ENCODE data around the gene TSGA10IP.
"Not testable (repeated sequence)": the region's sequence is repeated elsewhere in the genome, so short reads cannot be mapped to it uniquely, and the experiment has no call there.

TSGA10IP gene

DNA sequence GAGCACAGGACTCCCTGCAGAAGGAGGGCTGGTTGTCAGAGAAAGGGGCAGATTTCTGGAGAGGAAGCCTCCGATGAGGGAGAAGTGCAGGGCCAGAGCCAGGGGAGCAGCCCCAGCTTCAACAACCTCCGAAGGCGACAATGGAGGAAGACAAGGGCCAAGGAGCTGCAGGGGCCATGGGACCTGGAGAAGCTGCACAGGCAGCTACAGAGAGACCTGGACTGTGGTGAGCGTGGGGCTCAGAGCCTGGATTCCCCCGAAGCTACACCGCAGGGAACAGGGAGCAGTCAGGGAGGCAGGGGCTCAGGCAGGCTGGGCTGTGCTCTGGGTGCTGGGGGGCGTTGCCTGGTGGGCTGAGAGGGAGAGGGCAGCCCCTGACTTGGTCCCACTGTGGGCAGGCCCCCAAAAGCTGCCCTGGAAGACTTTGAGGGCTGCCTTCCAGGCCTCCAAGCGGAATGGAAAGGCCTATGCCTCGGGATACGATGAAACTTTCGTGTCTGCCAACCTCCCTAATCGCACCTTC is 2.4 kb downstream of the TSGA10IP start:
- no peak for DNase-seq (ENCODE audit: low read depth)

DNA sequence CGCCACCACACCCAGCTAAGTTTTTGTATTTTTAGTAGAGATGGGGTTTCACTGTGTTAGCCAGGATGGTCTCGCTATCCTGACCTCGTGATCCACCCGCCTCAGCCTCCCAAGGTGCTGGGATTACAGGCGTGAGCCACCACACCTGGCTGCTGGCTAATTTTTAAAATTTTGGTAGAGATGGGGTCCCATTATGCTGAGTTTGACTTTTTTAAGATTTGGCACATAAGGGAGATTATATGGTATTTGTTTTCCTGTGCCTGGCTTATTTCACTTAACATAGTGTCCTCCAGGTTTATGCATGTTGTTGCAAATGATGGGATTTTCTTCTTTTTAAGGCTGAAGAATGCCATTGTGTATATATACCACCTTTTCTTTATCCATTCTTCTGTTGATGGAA is 5.4 kb downstream of the TSGA10IP start:
- not testable (repeated sequence) for DNase-seq (ENCODE audit: low read depth)

- DNase-seq (ENCODE audit: low read depth) = not testable (repeated sequence)
Observed at GRCh38 chr11:65951641-65952040, 6.4 kb downstream of the TSGA10IP start.

DNA sequence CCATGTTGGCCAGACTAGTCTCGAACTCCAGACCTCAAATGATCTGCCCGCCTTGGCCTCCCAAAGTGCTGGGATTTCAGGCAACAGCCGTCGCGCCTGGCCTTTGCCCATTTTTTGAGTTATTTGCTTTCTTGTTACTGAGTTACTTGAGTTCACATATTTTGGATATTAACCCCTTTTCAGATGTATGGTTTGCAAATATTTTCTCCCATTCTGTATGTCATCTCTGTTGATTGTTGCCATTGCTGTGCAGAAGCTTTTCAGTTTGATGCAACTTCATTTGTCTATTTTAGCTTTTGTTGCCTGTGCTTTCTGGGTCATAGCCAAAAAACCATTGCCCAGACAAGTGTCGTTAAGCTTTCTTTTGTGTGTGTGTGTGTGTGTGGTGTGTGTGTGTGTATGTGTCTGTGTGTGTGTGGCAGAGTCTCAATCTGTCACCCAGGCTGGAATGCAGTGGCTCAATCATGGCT is 6.8 kb downstream of the TSGA10IP start:
- DNase-seq (ENCODE audit: low read depth) = no peak

DNA sequence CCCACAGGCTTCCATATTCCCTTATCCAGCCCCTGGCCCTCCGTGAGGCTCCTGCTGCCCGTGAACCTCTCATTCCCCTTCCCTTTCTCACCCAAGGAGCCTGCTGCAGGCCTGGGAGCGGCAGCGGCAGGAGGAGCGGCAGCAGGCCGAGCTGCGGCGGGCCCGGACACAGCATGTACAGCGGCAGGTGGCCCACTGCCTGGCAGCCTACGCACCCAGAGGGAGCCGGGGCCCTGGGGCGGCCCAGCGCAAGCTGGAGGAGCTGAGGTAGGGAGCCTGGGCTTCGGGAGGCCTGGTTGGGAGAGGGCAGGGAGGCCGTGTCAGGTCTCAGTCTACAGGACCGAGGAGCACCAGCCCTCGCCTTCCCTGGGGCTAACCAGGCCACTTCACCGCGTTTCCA is 8.2 kb downstream of the TSGA10IP start:
- DNase-seq (ENCODE audit: low read depth) = no peak

GRCh38 chr11:65954771-65955170 is 9.5 kb downstream of the TSGA10IP start:
- DNase-seq (ENCODE audit: low read depth) = no peak

DNA sequence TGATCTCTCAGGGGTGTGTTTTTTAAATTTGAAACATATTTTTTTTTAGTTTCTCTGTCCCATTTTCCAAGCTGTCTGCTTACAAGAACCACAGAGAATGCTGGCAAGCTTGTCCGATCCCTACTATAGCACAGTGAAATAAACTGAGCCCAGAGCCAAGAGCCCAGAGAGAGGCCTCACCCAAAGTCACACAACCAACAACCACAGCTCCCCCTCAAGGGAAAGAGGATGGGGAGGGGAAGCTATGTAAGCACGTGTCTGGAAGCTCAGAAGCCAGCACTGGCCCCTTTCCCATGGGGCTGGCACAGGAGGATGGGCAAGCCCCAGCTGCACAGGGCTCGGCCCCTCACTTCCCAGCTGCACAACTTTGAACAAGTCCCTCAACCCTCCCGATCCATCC is 13.0 kb downstream of the TSGA10IP start:
- no peak for DNase-seq (ENCODE audit: low read depth)

- DNase-seq (ENCODE audit: low read depth) = no peak
Observed at GRCh38 chr11:65958774-65959420, 13.6 kb downstream of the TSGA10IP start.

GRCh38 chr11:65960824-65961266 is 15.6 kb downstream of the TSGA10IP start:
- no peak for DNase-seq (ENCODE audit: low read depth)

DNA sequence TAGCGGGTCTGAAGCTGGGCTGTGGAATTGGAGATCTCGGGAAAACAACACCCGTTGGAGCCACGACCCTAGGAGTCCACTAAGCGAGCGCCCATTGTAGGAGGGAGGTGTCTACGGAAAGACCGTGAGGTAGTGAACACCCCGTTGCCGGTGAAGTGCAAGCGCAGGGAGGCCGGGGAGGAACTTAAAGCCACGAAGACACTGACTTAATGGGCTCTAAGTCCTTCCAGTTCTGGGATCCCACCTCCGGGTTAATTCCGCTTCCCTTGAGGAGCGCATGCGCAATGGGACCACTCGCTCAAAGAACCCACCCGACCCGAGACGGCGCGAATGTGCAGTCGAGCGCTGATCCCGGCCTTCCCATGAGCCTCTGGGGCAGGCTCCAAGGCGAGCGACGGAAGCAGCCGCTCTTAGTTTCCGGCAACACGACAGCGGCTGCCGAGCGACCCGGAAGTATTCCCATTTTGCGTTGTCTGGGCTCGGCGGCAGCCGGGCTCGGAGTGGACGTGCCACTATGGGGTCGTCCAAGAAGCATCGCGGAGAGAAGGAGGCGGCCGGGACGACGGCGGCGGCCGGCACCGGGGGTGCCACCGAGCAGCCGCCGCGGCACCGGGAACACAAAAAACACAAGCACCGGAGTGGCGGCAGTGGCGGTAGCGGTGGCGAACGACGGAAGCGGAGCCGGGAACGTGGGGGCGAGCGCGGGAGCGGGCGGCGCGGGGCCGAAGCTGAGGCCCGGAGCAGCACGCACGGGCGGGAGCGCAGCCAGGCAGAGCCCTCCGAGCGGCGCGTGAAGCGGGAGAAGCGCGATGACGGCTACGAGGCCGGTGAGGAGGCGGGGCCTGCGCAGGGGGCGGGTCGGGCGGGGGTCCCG is 16.2 kb downstream of the TSGA10IP start, which contains the start of gene SART1:
SART1 (plus strand) TSS at position 468 of the 874 bp plus-strand sequence; CDS start at position 515, 47 bp downstream.
- DNase-seq (ENCODE audit: low read depth) = peak; percentile 81

DNA sequence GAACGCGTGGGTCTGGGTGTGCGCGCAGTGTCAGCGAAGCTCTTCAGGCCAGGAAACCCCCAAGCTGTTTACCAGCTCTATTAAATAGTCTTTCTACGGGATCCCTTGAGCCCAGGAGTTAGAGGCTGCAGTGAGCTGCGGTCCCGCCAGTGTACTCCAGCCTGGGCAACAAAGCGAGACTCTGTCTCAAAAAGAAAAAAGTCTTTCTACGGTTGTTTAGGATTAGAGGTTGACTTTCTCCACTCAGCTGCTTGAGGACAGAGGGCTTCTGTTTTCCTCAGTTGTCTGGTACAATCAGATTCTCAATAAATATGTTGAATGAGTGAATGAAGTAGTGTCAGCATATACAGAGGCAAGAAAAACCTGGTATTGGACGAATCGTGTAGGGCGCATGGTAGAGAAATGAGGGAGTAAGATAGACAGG is 16.9 kb downstream of the TSGA10IP start:
- DNase-seq (ENCODE audit: low read depth) = no peak

DNA sequence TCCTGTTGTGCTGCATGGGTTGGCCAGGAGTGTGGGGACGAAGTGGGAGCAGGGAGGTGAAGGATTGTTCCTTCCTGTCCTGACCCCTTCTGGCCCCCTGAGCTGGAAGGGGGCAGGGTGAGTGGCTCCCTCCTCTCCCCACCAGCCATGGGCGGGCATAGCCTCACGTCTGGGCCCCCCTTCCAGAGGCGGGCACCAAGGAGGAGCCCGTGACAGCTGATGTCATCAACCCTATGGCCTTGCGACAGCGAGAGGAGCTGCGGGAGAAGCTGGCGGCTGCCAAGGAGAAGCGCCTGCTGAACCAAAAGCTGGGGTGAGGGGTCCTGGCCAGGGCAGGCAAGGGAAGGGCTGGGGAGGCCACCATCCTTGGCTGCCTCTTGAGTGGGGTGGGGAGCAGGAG is 19.6 kb downstream of the TSGA10IP start:
- no peak for DNase-seq (ENCODE audit: low read depth)

DNA sequence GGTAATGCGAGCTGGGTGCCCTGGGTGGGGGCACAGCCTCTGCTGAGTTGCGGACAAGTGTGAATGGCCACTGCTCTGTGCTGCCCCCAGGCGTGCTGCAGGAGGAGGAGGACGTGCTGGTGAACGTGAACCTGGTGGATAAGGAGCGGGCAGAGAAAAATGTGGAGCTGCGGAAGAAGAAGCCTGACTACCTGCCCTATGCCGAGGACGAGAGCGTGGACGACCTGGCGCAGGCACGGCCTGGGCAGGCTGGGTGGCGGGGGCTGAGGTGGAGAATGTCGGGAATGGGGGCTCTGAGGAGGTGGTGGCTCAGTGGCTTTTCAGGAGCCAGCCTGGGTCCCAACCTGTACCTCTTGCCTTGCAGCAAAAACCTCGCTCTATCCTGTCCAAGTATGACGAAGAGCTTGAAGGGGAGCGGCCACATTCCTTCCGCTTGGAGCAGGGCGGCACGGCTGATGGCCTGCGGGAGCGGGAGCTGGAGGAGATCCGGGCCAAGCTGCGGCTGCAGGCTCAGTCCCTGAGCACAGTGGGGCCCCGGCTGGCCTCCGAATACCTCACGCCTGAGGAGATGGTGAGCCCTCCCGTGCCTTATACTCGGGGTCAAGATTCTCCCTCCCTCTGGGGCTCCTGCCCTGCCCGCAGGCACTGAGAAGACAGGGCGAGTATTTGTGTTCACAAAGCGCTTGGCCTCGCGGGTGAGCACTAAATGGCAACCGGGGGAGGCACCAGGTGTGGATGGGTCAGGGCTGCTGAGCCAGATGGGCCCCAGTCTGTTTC is 20.9 kb downstream of the TSGA10IP start:
- no peak for DNase-seq (ENCODE audit: low read depth)

DNA sequence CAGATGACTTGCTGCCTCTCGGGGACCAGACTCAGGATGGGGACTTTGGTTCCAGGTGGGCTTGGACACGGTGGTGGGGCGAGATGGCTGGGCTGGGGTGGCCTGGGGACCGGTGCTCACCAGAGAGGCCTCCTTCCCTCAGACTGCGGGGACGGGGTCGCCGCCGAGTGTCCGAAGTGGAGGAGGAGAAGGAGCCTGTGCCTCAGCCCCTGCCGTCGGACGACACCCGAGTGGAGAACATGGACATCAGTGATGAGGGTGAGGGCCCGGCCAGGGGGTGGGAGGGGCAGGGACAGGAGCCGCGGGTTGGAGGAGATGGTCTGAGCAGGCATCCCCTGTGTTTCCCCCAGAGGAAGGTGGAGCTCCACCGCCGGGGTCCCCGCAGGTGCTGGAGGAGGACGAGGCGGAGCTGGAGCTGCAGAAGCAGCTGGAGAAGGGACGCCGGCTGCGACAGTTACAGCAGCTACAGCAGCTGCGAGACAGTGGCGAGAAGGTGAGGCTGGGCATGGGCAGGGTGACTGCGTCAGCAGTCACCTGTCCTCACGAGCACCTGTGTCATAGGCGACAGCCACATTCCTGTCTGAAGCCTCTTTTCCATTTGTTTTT is 22.2 kb downstream of the TSGA10IP start:
- DNase-seq (ENCODE audit: low read depth) = no peak

DNA sequence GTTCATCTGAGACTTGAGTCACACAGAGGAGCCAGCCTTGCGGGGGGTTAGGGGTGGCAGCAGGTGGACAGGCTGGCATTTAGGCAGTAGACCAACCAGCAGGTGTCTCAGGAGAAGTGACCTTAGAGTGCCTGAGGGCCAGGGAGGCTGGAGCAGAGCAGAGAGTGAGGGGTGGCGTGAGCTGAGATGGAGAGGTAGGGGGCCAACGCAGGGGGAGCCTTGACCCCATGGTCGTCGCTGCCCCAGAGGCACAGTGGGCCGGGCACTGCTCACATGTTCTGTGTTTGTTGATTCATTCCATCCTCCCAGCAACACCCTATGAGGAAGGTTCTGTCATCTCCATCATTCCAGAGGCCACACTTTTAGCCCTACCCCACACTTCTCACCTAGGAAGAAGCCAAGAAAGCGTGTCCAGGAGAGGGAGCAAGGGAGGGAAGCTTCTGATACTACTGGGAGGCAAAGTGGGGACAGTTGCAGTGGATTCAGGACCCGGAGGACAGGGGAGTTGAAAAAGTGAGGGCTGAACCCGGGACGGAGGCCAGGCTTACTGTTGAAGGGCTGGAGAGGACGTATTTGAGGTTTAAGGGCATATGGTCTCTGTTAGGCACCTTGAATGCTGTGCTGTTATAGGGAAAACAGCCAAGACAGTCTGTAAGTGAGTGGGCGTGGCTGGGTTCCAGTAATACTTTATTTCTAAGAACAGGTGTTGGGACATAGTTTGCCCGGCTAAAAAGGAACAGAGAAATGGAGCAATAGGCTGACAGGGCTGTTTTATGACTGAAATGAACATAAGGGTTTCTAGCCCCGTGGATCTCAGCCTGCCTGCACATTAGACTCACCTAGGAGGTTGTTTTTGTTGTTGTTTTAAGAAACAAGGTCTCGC is 23.6 kb downstream of the TSGA10IP start:
- DNase-seq (ENCODE audit: low read depth) = no peak

GRCh38 chr11:65972116-65972515 is 26.8 kb downstream of the TSGA10IP start:
- DNase-seq (ENCODE audit: low read depth) = no peak

- no peak for DNase-seq (ENCODE audit: low read depth)
Observed at GRCh38 chr11:65973439-65974110, 28.3 kb downstream of the TSGA10IP start.

DNA sequence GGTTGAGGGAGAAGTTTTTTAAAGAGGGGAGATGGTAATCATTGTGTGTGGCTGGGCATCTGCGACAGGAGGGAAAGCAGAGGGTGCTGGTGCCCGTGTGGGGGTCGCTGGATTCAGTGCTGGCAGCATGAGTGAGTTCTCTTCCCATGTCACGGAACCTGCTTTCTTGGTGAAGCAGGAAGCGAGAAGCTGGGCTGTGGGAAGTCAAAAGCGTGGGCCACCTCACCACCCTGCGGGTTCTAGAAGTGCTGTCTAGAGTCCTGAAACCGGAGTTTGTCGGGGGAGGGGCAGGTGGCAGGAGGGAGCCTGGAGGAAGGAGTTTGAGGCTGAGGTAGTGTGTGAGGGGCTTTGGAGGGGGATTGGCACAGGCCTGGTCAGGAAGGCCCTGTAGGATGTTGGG is 30.5 kb downstream of the TSGA10IP start:
- no peak for DNase-seq (ENCODE audit: low read depth)

DNA sequence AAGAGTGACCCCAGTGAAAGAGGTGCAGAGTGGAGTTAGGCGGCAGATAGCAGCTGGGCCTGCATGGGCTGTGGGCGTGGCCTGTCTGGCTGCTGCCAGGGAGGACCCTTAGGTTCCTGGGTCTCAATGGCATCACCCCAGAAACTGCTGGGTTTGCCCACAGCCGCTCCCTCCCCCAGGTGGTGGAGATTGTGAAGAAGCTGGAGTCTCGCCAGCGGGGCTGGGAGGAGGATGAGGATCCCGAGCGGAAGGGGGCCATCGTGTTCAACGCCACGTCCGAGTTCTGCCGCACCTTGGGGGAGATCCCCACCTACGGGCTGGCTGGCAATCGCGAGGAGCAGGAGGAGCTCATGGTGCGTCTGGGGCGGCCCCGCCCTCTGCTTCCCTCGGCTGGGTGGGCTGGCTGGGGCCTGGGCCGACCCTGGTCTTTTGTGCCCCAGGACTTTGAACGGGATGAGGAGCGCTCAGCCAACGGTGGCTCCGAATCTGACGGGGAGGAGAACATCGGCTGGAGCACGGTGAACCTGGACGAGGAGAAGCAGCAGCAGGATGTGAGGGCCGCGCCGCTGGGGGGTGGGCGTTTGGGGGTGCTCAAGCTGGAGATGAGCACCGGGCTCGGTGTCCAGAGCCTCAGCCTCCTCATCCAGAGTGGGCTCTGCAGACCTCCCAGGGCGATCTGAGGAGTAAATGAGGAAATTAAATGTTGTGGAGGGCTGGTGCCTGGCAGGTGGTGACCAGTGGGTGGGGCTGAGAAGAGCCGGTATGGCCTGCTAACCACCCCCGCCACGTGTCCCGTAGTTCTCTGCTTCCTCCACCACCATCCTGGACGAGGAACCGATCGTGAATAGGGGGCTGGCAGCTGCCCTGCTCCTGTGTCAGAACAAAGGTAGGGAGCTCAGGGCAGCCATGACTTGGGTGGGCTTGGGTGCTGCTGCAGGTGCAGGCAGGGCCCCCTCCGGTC is 31.2 kb downstream of the TSGA10IP start:
- no peak for DNase-seq (ENCODE audit: low read depth)
